Adipose tissue (tissue), 3 donors: ENCODE data around the gene ATRX. TPM values are rescaled to one million over a fixed set of nuclear protein-coding genes. Genes with fewer than 3 reads are reported as not detected.
"Not testable (repeated sequence)": the region's sequence is repeated elsewhere in the genome, so short reads cannot be mapped to it uniquely, and the experiment has no call there.

ENCODE experiments used
- H3K27ac ChIP-seq: one replicate; pipeline ENCODE4 v1.5.1; 2013; ENCODE audit warnings: low read depth, low read length
- WGBS, 3 donors: extraction: QIAGEN DNeasy Blood & Tissue Kit; methylation state at CpG; one replicate each; pipeline ENCODE4 v1.1.7; 2013; 5-methylcytosine and 5-hydroxymethylcytosine counted together
- polyA plus RNA-seq, 3 donors: library from polyadenylated mRNA; stranded (reverse); fragments of 200-250 nt; gene quantifications; one replicate each; pipeline ENCODE4 v1.2.3, GENCODE V29; 2013
- donor health status: healthy with polysubstance abuse.
- donor health status: Bipolar disorder and iron deficiency.
- donor health status: healthy.

ATRX gene
- polyA plus RNA-seq, 3 donors, result 9.8 to 13.7 (median 12.1) TPM

DNA sequence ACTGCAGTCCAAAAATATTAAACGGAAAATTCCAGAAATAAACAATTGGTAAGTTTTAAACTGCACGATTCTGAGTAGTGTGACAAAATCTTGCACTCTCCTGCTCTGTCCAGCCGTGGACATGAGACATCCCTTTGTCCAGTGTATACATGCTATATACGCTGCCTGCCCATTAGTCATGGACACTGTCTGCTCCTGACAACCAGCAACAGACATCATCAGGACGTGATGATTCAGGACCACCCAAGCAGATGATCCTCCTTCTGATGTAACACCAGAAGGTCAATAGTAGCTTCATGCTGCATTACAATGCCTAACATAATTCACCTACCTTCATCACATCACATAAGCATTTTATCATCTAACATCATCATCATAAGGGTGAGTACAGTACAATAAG is 36.3 kb downstream of the ATRX start:
- 69 to 86% (median 73%) methylated on average over 5 of the region's 5 CpGs for WGBS, 3 donors
- H3K27ac ChIP-seq, result no peak overlapping the region

DNA sequence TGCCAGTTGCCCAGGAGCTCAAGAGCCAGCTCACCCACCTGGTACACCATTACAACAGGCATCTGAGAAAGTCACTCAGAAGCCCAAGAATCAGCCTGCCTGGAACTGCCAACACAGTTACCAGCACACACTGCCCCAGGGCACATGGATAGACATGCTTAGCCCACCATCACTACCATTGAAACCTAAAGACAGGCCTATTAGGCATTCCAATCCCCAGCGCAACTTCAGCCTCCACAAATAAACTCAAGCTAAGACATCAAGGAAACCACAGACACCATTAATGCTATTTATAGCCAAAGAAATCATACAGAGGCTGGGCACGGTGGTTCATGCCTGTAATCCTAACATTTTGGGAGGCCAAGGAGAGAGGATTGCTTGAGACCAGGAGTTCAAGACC is 42.3 kb downstream of the ATRX start:
- 52 to 85% (median 68%) methylated on average over 2 of the region's 2 CpGs for WGBS, 3 donors

DNA sequence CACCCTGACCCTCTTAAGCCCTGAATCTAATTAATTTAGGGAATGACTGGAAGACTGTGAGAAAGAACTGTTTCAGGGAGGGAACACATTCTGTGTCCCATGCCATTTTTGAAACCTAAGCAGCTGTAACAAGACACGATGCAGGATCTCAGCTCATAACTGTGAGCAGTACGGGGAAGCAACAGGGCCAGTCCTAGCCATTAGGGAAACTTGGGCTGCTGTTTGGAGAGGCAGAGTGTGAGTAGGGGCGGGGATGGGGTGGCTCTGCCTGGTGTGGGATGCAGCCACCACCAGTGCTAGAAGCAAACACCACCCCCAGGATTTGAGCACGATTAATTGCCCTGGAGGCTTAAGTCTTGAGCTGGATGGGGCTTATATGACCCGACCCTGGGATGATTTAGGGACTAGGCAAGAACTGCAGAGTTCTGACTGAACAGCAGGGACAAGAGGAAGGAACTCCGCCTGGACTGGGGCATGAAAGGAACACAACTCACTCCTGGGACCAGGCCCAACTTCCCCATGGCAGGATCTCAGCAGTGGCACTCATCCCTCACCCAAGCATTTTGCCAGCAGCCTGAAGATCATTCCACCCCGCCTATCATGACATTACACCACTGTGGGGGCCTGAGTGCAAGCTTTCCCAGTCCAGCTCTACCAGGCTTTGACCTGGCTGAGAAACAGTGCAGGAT is 43.1 kb downstream of the ATRX start:
- no peak overlapping the region for H3K27ac ChIP-seq

More for the DNA sequence above, 42.3 kb downstream of the ATRX start:
- no peak overlapping the region for H3K27ac ChIP-seq

DNA sequence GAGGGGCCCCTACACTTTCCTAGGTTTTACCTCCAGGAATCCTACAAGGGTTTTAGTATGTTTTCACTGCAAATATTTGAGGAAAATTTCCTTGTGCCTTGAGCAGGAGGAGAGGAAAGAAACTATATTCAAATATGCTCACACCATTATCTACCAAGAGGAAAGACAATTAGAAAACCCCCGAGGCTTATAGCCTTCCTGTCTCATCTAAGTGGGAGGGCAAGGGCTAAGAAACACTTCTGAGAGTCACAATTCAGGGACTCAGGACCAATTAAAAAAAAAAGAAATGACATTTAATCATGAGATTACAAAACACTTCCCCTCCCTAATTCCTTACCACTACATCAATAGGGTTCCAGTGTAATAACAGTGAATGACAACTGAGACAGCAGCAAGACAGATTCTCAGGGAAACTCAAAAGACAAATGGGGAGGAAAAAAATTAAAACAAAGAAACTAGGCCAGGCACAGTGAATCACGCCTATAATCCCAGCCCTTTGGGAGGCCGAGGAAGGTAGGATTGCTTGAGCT is 45.6 kb downstream of the ATRX start:
- H3K27ac ChIP-seq, result no peak overlapping the region
- WGBS, 3 donors, result 47 to 61% (median 55%) methylated on average over 3 of the region's 3 CpGs

More for the DNA sequence above, 43.1 kb downstream of the ATRX start:
- 51 to 67% (median 53%) methylated on average over 6 to 7 of the region's 7 CpGs for WGBS, 3 donors

DNA sequence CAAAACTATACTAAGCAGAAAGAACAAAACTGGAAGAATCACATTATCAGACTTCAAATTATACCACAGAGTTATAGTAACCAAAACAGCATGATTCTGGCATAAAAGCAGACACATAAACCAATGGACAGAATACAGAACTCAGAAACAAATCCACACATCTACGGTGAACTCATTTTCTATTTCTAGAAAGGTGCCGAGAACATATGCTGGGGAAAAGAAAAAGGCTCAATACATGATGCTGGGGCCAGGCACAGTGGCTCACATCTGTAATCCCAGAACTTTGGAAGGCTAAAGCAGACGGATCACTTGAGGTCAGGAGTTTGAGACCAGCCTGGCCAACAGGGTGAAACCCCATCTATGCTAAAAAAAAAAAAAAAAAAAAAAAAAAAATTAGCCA is 52.7 kb downstream of the ATRX start:
- H3K27ac ChIP-seq, result no peak overlapping the region
- WGBS, 3 donors, result 94 to 97% (median 97%) methylated on average over 3 of the region's 3 CpGs

DNA sequence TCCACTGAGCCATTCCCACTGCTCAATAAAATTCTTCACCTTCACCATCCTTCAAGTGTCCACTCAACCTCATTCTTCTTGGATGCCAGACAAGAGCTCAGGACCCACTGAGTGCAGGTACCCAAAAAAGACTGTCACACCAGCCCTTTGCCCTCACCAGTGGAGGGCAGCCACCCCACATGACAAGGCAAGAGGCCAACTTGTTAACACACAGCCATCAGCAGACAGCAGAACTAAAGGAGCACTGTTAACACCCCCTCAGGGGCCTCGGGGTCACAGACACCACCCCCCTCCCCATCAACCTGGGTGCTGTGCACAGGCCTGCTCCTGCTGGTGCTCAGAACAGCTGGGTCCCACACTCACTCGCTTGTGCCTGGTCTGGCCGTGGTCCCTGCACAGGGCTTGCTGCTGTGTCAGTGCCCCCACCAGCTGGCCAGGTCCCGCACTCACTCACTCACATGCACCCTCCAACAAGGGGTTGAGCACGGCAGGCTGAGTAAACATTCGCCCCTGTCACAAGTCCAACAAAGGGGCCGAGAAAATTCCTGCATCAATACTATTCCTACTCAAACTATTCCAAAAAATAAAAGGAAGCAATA is 54.1 kb downstream of the ATRX start:
- no peak overlapping the region for H3K27ac ChIP-seq
- WGBS, 3 donors, result 52 to 96% (median 80%) methylated on average over 5 to 7 of the region's 7 CpGs

DNA sequence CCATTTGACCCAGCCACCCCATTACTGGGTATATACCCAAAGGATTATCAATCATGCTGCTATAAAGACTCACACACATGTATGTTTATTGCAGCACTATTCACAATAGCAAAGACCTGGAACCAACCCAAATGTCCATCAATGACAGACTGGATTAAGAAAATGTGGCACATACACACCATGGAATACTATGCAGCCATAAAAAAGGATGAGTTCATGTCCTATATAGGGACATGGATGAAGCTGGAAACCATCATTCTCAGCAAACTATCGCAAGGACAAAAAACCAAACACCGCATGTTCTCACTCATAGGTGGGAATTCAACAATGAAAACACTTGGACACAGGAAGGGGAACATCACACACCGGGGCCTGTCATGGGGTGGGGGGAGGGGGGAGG is 59.9 kb downstream of the ATRX start:
- not testable (repeated sequence) for H3K27ac ChIP-seq
- 93 to 100% (median 96%) methylated on average over 2 to 3 of the region's 3 CpGs for WGBS, 3 donors

DNA sequence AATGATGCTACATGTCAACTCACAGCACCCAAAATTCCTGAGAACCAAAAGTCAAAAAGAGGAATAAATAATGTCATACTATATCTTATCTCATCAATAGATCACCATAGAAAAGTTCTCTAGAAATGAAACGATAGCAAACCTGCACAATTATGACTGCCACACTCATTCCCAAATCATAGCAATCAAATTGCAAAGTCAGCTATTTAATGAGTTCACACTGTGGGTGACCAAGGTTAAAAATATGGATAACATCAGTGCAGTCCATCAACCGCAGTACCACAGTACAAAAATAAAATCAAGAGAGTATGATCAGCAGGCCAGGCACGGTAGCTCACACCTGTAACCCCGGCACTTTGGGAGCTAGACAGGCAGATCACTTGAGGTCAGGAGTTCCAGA is 62.3 kb downstream of the ATRX start:
- 73 to 94% (median 89%) methylated on average over 4 of the region's 4 CpGs for WGBS, 3 donors
- no peak overlapping the region for H3K27ac ChIP-seq

DNA sequence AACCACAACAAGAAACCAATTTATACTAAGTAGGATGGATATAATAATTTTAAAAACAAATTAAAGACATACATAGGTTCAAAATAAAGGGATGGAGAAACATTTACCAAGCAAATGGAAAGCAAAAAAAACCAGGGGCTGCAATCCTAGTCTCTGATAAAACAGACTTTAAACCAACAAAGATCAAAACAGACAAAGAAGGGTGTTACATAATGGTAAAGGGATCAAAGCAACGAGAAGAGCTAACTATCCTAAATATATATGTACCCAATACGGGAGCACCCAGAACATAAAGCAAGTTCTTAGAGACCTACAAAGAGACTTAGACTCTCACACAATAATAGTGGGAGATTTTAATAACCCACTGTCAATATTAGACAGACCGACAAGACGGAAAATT is 66.6 kb downstream of the ATRX start:
- H3K27ac ChIP-seq, result no peak overlapping the region
- WGBS, 3 donors, result 89 to 95% (median 90%) methylated on average over 4 of the region's 4 CpGs

DNA sequence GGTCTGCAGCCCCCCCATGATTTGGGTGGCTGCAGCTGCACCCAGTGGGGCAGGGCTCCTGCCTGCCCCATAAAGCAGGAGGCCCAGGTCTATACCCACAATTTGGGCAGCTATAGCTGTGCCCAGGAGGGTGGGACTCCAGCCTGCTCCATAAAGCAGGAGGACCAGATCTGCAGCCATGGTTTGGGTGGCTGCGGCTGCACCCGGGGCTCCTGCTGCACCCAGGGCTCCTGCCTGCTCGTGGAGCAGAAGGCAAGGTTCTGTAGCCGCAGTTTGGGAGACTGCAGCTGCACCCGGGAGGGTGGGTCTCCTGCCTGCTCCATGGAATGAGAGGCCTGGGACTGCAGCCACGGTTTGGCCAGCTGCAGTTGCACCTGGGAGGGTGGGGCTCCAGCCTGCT is 81.1 kb downstream of the ATRX start:
- 56 to 95% (median 88%) methylated on average over 1 to 6 of the region's 6 CpGs for WGBS, 3 donors
- no peak overlapping the region for H3K27ac ChIP-seq

DNA sequence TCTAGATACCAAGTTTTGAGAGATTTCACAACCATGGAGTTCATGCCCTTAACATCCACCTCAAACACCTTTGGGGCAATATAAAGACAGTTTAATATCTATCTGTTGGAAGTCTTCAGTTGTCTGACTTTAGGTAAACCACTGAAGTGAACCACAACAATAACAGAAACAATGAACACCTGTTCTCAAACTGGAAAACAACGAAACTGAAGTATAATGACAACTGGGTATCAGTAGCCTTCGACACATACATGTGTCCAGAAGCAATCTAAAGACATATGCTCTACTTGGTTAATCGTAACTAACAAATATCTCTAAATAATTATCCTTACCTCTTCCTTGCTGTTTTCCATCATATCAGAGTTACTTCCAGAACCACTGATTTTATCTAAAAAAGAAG is 87.8 kb downstream of the ATRX start:
- WGBS, 3 donors, result 78 to 95% (median 86%) methylated on average over 3 of the region's 3 CpGs
- no peak overlapping the region for H3K27ac ChIP-seq

DNA sequence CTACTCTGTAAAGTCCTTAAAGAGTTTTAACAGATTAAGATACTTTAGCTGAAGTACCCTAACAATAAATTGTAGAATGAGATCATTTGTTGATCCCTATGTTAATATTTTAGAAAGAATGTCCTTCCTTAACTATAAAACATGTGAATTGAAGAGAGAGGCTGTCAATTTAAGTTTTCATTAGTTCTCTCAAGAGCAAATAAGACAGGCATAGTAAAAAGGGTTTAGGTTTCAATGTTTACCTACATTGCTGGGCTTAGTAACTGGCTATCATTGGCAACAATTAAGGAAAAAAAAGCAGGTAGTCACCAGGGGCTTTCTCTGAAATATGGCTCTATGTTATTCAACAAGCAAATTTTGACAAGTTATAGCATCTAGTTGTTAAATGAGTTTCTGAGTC is 91.5 kb downstream of the ATRX start:
- H3K27ac ChIP-seq, result no peak overlapping the region

DNA sequence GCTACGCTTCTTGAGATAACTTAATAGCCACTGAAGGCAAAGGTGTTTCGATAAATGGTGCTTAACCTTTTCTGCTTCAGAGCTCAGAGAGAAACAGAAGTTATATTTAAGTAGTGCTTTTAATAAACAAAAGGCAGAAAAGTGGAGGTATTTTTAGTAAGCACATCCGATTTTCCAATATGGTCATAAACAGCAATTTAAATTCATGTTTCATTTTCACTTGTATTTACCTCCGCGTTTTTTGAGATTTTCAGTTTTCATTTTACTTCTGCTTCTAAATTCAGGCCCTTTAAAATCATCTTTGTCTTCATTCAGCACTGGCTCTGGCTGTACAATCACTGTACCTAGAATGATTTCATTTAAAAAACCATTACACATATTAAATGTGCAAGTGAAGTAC is 92.4 kb downstream of the ATRX start:
- no peak overlapping the region for H3K27ac ChIP-seq
- 83 to 88% (median 84%) methylated on average over 5 of the region's 5 CpGs for WGBS, 3 donors

DNA sequence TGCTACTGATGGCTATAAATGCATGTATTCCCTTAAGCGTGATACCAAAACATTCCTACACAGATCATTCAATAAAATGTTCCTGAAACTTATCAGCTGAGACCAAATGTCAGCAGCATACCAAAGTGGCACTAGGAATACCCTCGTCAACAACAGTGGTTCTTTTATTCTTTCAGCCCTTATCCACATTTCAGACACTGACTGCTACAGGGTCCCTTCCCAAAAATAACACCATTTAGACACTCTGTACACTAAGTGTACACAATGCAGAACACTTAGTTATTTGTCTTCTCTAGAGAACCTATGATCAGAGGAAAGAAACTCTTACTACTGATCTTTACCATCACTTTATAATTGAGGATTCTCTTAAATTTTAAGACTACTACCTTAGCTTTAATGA is 94.1 kb downstream of the ATRX start:
- 37 to 94% (median 71%) methylated on average over 2 of the region's 2 CpGs for WGBS, 3 donors
- no peak overlapping the region for H3K27ac ChIP-seq

DNA sequence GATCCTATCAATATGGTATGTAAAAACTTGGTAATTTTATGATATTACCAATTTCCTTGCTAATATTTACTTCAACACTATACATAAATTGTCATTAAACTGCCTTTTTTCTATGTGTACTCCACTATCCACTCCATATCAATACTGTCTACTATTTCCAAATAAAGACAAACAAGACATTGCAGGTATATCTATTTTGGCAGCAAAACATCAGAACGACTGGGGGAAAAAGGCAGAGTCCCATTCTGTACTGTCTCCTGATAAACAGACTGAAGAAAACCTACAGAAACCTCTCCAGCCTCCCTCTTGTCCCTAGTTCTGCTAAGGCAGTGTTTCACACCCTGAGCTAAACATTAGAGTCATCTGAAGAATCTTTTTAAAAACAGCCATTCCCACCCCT is 96.6 kb downstream of the ATRX start:
- H3K27ac ChIP-seq, result no peak overlapping the region
- 36 to 61% (median 50%) methylated on average over 1 of the region's 1 CpG for WGBS, 3 donors

DNA sequence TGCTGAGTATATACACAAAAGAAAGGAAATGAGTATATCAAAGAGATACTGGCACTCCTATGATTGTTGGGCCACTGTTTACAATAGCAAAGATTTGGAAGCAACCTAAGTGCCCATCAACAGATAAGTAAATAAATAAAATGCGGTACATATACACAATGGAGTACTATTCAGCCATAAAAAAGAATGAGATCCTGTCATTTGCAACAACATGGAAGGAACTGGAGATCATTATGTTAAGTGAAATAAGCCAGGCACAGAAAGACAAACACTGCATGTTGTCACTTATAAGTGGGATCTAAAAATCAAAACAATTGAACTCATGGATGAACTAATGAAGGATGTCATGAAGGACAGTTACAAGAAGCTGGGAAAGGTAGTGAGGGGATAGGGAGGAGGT is 100.3 kb downstream of the ATRX start:
- 93 to 100% (median 97%) methylated on average over 1 of the region's 1 CpG for WGBS, 3 donors
- H3K27ac ChIP-seq, result not testable (repeated sequence)

DNA sequence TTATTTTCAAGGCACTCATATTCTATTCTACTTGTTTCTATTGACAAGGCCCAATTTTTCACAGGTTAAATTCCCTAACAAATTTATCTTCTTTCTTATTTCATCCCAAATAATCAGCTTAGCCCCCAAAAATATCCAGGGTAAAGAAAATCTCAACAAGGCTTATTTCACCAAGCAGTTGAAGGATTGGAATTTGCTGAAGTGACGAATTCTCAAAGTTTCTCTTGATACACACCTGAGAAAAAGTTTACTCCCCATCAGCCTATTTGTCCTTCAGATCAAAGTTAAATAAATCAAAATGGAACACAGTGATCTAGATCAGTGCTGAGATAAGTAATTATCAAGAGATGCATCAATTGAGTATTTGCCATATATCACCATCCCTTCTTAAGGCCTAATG is 106.9 kb downstream of the ATRX start:
- no peak overlapping the region for H3K27ac ChIP-seq
- WGBS, 3 donors, result 65 to 95% (median 91%) methylated on average over 1 of the region's 1 CpG

DNA sequence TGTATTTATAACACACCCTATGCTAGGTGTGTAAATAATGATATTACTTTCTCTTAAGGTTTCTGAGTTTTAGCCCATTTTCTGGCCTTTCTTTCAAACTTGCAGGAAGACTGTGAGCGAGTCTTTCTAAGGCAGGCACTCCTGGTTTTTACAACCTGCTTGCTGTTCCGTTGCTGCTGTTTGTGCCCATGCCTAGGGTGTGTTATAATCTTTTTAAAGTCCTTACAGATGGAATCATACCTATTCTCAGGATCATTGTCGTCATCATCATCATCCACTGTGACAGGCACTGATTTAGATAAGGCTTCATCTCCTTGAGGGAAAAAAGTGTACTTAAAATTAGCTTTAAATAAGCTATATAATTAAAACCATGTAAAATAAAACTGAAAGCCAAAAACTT is 110.0 kb downstream of the ATRX start:
- H3K27ac ChIP-seq, result no peak overlapping the region
- WGBS, 3 donors, result 76 to 98% (median 94%) methylated on average over 3 of the region's 3 CpGs

DNA sequence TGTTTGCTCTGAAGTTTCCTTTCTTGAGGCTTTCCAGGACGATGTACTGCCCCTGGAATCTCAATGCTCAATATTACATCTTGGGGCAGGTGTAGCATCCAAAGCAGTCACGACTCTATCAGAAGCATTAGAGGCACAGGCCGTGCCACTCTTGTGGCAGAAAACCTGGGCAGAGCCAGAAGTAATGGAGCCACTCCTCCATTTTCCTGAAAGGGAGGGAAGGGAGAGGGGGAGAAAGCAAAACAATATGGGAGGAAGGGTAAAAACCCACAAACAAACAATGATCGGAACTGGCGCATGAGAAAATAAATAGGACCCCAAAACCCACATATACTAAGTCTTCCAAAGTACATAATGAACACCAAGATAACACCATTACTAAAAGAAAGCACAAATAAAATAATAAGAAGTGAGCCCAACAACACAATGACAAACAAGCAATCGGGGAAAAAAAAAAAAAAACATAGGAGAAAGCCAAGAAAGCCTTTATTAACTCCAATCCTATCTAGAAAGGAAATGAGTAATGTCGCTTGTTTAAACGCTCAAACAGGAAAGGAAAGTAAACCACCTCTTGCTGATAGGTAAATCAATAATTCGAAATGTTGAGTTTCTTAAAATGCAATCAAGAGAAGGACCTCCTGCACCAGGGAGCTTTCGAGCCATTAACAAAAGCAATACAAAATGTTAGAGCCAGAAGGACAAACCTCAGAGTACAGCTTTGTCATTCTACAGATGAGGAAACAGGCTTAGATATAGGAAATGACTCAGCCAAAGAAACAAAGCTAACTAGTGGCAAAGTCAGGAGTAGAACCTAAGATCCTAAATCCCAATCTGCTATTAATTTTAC is 117.4 kb downstream of the ATRX start:
- WGBS, 3 donors, result 36 to 67% (median 67%) methylated on average over 10 of the region's 10 CpGs
- H3K27ac ChIP-seq, result no peak overlapping the region
